Keratinocyte (primary cell): Measurements from ENCODE around the gene DENND4A. TPM values are rescaled to one million over a fixed set of nuclear protein-coding genes. Genes with fewer than 3 reads are reported as not detected.

ENCODE experiments used
- DNase-seq: peaks from one replicate; pipeline ENCODE4 v3.0.0-alpha.2; 2011; ENCODE audit warnings: low read depth, missing footprints, low spot score
- FAIRE-seq: peaks from 2 replicates; lab custom pipeline; 2011; peaks lifted over from hg19 to GRCh38; lab: Jason Lieb, UNC
- H2AFZ ChIP-seq: 2 replicates; pipeline ENCODE4 v1.6.0; 2012; ENCODE audit warnings: low read length, control low read depth, inconsistent platforms; ENCODE audit not compliant: control insufficient read depth
- H3K27ac ChIP-seq: 2 replicates; pipeline ENCODE4 v1.5.1; 2011; ENCODE audit warnings: low read length; ENCODE audit not compliant: control insufficient read depth, insufficient read depth
- H3K27me3 ChIP-seq: 3 replicates; pipeline ENCODE4 v1.6.0; 2011; ENCODE audit warnings: low read length; ENCODE audit not compliant: control insufficient read depth, insufficient read depth; ENCODE audit errors: extremely low read depth
- H3K36me3 ChIP-seq, 2 experiments: 2 replicates in 1 of 2; 3 replicates in 1 of 2; pipeline ENCODE4 v1.5.1; 2011; ENCODE audit warnings: low read length in 2 of 2, mild to moderate bottlenecking in 1 of 2; ENCODE audit not compliant: control insufficient read depth in 2 of 2, insufficient read depth in 2 of 2; ENCODE audit errors: extremely low read depth in 1 of 2
- H3K4me1 ChIP-seq: 3 replicates; pipeline ENCODE4 v1.5.1; 2011; ENCODE audit warnings: low read length; ENCODE audit not compliant: control insufficient read depth, insufficient read depth; ENCODE audit errors: extremely low read depth
- H3K4me2 ChIP-seq: 3 replicates; pipeline ENCODE4 v1.6.0; 2011; ENCODE audit warnings: low read depth, low read length; ENCODE audit not compliant: control insufficient read depth, insufficient read depth; ENCODE audit errors: extremely low read depth
- H3K4me3 ChIP-seq, 3 experiments: fragments of 200-600 bp in 1 of 3; sonication (generic) in 1 of 3; 2 replicates in 2 of 3; 3 replicates in 1 of 3; pipeline ENCODE4 v1.5.1; 2011 to 2016; ENCODE audit warnings: low read length in 3 of 3, mild to moderate bottlenecking in 3 of 3, control low read depth in 2 of 3, inconsistent platforms in 1 of 3, low read depth in 1 of 3, mixed read lengths in 1 of 3, mixed run types in 1 of 3, moderate library complexity in 1 of 3; ENCODE audit not compliant: control insufficient read depth in 2 of 3, insufficient read depth in 2 of 3; ENCODE audit errors: extremely low read depth in 1 of 3
- H3K79me2 ChIP-seq: 2 replicates; pipeline ENCODE4 v1.6.0; 2012; ENCODE audit warnings: low read length; ENCODE audit not compliant: control insufficient read depth, insufficient read depth
- H3K9ac ChIP-seq: 3 replicates; pipeline ENCODE4 v1.6.0; 2011; ENCODE audit warnings: low read length; ENCODE audit not compliant: control insufficient read depth, insufficient read depth; ENCODE audit errors: extremely low read depth
- H3K9me1 ChIP-seq: 3 replicates; pipeline ENCODE4 v1.6.0; 2011; ENCODE audit warnings: low read length; ENCODE audit not compliant: control insufficient read depth, insufficient read depth; ENCODE audit errors: extremely low read depth
- H3K9me3 ChIP-seq: 2 replicates; pipeline ENCODE4 v1.5.1; 2012; ENCODE audit warnings: low read depth, low read length; ENCODE audit not compliant: control insufficient read depth
- H4K20me1 ChIP-seq: 3 replicates; pipeline ENCODE4 v1.6.0; 2011; ENCODE audit warnings: low read length; ENCODE audit not compliant: control insufficient read depth, insufficient read depth; ENCODE audit errors: extremely low read depth
- EZH2 ChIP-seq: IDR thresholded peaks from one replicate; pipeline ENCODE4 v1.6.1; 2012; ENCODE audit warnings: inconsistent platforms, mild to moderate bottlenecking, low read length, moderate library complexity
- dilution Hi-C: fragments of 300-500 bp; cut with MboI; formaldehyde crosslinking; loops from one replicate; pipeline ENCODE4 v1.7.0; 2020; ENCODE audit warnings: low sequenced_read_pairs; ENCODE audit not compliant: extremely low pct_ligation_motif_present
- polyA plus RNA-seq, 5 experiments: library from polyadenylated mRNA; depleted of rRNA in 3 of 5; stranded (reverse) in 3 of 5; stranded (forward) in 1 of 5; unstranded in 1 of 5; fragments of >200 nt; gene quantifications; 1 replicate in 1 of 5; 2 replicates in 3 of 5; 3 replicates in 1 of 5; pipeline versions ENCODE4 v1.2.1 to v1.2.3, GENCODE V29; 2011 to 2012; ENCODE audit warnings: missing spikeins in 2 of 5, low read depth in 1 of 5, low replicate concordance in 1 of 5
- TF ChIP-seq, protein P1 (sequence below), 3 experiments: IDR thresholded peaks in 1 of 3; conservative IDR thresholded peaks in 1 of 3; optimal IDR thresholded peaks in 1 of 3; 2 replicates in 2 of 3; 3 replicates in 1 of 3; pipeline versions ENCODE3 to v1.5.1; 2011; ENCODE audit warnings: low read length in 3 of 3, mild to moderate bottlenecking in 3 of 3, moderate library complexity in 2 of 3, control low read depth in 1 of 3, inconsistent platforms in 1 of 3; ENCODE audit not compliant: insufficient read depth in 2 of 3; ENCODE audit errors: extremely low read depth in 1 of 3

DENND4A gene
- polyA plus RNA-seq, 1 donor (not counting 4 experiments of a cell fraction or from before 2014, with no cell fraction given) = 10.0 TPM

DNA sequence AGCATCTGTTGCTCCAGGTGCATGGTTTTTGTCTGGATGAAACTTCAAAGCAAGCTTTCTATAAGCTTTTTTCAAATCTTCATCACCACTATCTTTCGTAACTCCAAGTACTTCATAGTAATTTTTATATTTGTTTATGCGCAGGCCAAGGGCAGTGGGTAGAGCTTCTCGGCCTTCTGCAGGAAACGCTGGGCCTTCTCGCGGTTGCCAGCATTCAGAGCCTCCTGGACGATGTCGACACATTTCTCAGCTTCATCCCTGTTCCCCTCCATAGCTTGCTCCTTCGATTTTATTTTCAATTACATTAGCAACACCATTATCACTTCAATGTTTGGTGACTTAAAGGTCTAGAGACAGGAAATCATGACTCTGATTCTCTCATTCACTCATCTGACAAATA, 20.2 kb downstream of the DENND4A start:
- no peak overlapping the region for H3K27ac ChIP-seq
- no peaks in the 10 kb centered on the region for H3K27me3 ChIP-seq
- H2AFZ ChIP-seq = no peak overlapping the region
- TF ChIP-seq, protein P1, sequence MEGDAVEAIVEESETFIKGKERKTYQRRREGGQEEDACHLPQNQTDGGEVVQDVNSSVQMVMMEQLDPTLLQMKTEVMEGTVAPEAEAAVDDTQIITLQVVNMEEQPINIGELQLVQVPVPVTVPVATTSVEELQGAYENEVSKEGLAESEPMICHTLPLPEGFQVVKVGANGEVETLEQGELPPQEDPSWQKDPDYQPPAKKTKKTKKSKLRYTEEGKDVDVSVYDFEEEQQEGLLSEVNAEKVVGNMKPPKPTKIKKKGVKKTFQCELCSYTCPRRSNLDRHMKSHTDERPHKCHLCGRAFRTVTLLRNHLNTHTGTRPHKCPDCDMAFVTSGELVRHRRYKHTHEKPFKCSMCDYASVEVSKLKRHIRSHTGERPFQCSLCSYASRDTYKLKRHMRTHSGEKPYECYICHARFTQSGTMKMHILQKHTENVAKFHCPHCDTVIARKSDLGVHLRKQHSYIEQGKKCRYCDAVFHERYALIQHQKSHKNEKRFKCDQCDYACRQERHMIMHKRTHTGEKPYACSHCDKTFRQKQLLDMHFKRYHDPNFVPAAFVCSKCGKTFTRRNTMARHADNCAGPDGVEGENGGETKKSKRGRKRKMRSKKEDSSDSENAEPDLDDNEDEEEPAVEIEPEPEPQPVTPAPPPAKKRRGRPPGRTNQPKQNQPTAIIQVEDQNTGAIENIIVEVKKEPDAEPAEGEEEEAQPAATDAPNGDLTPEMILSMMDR (optimal IDR thresholded peaks at IDR 0.05 in 1 of 3, IDR thresholded peaks at IDR 0.05 in 1 of 3, conservative IDR thresholded peaks at IDR 0.05 in 1 of 3; ENCODE audit: extremely low read depth in 1 of 3, insufficient read depth in 2 of 3, low read length in 3 of 3) = no peak
- H3K4me3 ChIP-seq = no peak overlapping the region
- H3K4me1 ChIP-seq = no peaks in the 10 kb centered on the region
- no peaks in the 10 kb centered on the region for H3K36me3 ChIP-seq
- no peaks in the 10 kb centered on the region for H3K79me2 ChIP-seq
- DNase-seq (no peak), FAIRE-seq (no peak)
- no peak overlapping the region for H3K4me2 ChIP-seq
- no peaks in the 10 kb centered on the region for H3K9me3 ChIP-seq
- dilution Hi-C loops = no loop called here
- H4K20me1 ChIP-seq = no peaks in the 10 kb centered on the region
- H3K9me1 ChIP-seq = no peaks in the 10 kb centered on the region
- no peak overlapping the region for H3K9ac ChIP-seq

DNA sequence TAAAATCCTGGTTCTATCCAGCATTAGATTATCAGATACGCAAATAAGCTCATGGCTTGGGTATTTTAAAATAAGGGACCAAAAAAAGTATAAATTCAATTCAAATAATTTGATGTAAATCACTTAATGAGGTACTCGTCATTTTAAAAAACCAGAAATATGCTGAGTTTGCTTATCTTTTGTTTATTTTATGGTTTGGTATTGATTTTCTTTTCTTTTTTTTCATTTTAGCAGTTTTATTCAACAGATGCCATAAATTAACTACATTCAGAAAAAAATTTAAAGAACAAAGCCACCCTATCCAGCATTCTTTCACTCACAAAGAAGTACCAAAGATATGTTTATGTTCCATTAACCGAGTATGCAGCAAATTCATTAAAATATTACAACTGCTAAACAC, 22.6 kb downstream of the DENND4A start:
- no peak for DNase-seq
- Histone ChIP-seq H3K9me3 (no peaks in the 10 kb centered on the region), H3K27me3 (no peaks in the 10 kb centered on the region), H3K79me2 (no peaks in the 10 kb centered on the region), H3K36me3 (no peaks in the 10 kb centered on the region), H3K27ac (no peak overlapping the region), H3K4me2 (no peak overlapping the region), H3K9ac (no peak overlapping the region), H2AFZ (no peak overlapping the region), H3K9me1 (no peaks in the 10 kb centered on the region), H3K4me1 (no peaks in the 10 kb centered on the region), H3K4me3 (no peak overlapping the region), H4K20me1 (no peaks in the 10 kb centered on the region)
- FAIRE-seq = no peak
- dilution Hi-C loops = no loop called here
- TF ChIP-seq EZH2 = no peak
- TF ChIP-seq, protein P1 (optimal IDR thresholded peaks at IDR 0.05 in 1 of 3, IDR thresholded peaks at IDR 0.05 in 1 of 3, conservative IDR thresholded peaks at IDR 0.05 in 1 of 3; ENCODE audit: extremely low read depth in 1 of 3, insufficient read depth in 2 of 3, low read length in 3 of 3) = no peak
